ENCODE results near the gene EDEM2. TPM values are rescaled to one million over a fixed set of nuclear protein-coding genes. Genes with fewer than 3 reads are reported as not detected.
"Not testable (repeated sequence)": the region's sequence is repeated elsewhere in the genome, so short reads cannot be mapped to it uniquely, and the experiment has no call there.

EDEM2 gene, protein sequence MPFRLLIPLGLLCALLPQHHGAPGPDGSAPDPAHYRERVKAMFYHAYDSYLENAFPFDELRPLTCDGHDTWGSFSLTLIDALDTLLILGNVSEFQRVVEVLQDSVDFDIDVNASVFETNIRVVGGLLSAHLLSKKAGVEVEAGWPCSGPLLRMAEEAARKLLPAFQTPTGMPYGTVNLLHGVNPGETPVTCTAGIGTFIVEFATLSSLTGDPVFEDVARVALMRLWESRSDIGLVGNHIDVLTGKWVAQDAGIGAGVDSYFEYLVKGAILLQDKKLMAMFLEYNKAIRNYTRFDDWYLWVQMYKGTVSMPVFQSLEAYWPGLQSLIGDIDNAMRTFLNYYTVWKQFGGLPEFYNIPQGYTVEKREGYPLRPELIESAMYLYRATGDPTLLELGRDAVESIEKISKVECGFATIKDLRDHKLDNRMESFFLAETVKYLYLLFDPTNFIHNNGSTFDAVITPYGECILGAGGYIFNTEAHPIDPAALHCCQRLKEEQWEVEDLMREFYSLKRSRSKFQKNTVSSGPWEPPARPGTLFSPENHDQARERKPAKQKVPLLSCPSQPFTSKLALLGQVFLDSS
- polyA plus RNA-seq (ENCODE audit: insufficient read length in 4 of 4): 10 to 100 TPM; 16.1 to 18.7 (median 17.2) TPM

DNA sequence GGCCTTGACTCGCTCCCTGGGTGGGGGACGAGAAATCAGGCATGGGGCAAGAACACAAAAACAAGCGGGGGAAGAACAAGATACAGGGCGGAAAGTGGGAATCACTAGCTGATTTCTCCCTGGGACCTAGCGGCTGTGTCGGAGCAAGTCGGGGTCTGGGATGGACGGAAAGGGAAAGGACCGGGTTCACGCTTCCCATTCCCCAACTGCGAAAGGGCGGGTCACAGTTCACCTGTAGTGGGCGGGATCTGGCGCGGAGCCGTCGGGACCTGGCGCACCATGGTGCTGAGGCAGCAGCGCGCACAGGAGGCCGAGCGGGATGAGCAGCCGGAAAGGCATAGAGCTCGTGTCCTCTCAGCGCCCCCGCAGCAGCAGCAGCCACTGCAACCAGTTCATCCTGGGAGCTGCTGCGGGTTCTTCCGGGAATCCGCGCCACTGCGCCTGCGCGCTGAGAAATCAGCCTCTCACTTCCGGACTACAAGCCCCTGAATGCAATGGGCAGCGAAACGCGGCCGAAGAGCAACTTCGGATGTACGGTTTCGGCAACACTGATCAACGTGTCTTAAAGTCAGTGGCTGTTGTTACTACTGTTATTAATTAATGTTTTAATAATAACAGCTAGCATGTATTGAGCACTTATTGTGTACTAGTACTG, at the start of gene EDEM2:
TSS of gene EDEM2 (minus strand) at position 417 of the 655 bp plus-strand sequence. CDS start at position 339, 78 bp downstream.
- DNase-seq (ENCODE audit: low read depth in 4 of 4, low spot score in 3 of 4): peak; percentile 82 to 93 (median 88)

DNA sequence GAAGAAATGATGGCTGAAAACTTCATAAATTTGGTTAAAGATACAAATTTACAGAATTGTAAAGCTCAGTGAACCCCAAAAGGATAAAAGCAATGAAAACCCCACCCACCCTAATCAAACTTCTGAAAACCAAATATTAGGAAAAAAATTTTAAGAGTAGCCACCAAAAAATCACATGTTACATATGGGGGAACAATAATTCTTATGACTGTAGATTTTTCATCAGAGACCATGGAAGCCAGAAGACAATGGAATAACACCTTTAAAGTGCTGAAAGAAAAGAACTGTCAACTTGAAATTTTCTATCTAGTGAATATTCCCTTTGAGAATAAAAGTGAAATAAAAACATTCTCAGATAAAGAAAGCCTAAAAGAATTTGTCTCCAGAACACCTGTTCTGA, 49.2 kb upstream of the EDEM2 start:
- DNase-seq (ENCODE audit: low read depth in 4 of 4, low spot score in 3 of 4): no peak

DNA sequence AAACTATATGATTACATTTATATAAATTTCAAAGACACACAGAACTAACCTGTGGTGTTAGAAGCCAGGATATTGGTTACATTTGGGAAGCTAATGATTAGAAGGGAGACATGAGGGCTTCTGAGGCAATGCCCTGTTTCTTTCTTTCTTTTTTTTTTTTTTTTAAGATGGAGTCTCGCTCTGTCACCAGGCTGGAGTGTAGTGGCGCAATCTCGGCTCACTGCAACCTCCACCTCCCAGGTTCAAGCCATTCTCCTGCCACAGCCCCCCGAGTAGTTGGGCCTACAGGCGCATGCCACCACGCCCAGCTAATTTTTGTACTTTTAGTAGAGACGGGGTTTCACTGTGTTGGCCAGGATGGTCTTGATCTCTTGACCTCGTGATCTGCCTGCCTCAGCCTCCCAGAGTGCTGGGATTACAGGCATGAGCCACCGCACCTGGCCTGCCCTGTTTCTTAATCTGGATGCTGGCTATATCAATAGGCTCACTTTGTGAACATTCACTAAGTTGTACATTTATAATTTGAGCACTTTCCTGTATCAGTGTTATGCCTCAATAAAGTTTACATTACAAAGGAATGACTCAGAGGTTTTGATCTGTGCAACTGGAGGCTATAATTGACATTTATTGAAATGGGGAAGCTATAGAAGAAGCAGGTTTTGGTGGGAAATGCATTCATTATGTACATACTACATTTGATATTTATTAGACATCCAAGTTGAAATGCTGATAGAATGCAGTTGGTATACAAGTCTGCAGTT, 46.1 kb upstream of the EDEM2 start:
- DNase-seq (ENCODE audit: low read depth in 4 of 4, low spot score in 3 of 4): not testable (repeated sequence)

DNA sequence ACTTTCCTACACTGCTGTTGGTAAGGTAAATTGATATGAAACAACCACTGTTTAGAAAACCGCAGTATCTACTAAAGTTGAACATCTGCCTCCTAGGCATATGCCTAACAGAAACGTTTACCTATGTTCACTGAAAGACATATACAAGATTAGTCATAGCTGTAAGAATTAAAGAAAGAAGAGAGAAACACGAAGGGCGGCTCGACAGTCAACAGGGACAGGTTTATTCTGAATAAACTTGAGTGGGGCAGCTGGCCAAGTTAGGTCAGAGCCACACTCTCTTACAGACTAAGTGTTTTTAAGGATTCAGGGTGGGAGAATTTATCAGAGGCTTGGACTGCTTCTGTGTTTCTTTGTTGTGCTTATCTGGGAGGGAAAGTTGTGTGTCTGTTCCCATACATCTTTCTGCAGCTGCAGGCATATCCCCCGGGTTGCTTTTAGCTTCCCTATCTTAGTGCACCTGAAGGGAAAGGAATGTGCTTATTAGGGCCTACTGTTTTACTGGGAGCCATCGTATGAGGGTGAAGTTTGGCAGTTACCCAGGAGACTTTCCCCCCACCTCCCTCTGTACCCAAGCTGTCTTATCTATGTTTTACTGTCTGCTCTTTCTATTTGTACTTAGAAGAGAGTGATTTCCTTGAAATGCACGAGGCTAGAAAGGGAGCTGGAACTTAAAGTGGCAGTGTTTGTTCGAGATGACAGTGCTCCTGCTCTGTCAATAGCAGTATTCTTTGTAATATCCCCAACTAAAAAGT, 45.2 kb upstream of the EDEM2 start:
- DNase-seq (ENCODE audit: low read depth in 4 of 4, low spot score in 3 of 4): no peak

DNA sequence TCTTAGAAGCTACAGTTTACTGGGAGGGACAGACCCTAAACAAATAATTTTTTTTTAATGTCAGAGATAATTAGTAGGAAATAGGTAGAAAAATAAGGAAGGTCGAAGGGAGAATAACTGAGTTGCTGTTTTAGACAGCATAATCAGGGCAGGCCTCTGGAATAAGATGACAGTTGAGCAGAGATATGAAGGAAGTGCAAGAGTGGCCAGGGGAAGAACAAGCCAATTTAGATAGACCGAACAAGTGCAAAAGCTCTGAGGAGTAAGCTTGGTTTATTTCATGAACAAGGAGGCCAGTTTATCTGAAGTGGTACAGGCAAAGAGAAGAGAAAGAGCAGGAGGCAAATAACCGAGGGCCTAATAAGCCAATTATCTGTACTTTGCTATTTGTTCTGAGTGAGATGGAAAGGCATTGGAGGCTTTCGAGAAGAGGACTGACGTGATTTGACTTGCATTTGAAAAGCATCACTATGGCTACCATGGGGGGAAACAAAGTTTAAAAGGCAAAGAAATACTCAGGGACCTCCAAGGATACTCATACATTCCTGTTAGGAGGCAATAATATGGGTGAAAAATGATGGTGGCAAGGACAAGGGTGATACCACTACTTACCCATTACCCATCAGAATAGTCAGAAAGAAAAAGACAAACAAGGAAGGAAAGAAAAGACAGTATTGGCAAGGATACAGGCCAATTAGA, 44.4 kb upstream of the EDEM2 start:
- no peak for DNase-seq (ENCODE audit: low read depth in 4 of 4, low spot score in 3 of 4)

DNA sequence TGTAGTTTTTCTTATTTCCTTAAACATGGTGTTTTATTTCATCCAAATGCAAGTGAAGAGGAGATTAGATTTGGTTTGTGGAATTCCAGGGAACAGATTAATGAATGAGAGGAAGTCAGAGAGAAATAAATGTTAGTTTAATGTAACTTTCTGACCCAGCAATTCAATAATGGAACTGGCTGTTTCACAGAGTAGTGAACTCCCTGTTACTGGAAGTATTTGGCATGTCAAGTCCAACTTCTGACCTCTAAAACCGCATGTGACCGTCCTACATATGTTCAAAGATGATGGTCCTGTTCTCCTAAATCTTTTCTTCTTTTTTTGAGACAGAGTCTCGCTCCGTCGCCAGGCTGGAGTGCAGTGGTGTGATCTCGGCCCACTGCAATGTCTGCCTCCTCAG, 43.4 kb upstream of the EDEM2 start:
- no peak for DNase-seq (ENCODE audit: low read depth in 4 of 4, low spot score in 3 of 4)

DNA sequence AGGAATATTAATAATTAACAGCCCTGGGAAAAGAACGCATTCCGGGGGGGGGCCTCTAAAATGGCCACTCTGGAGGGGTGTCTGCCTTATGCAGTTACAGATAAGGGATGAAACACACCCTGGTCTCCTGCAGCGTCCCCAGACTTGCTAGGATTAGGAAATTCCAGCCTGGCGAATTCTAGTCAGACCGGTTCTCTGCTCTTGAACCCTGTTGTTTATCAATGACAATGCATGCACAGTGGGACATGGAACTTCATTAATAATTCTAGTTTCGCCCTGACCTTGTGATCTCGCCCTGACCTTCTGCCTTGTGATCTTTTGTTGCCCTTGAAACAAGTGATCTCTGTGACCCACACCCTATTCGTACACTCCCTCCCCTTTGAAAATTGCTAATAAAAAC, 42.1 kb upstream of the EDEM2 start:
- not testable (repeated sequence) for DNase-seq (ENCODE audit: low read depth in 4 of 4, low spot score in 3 of 4)

DNA sequence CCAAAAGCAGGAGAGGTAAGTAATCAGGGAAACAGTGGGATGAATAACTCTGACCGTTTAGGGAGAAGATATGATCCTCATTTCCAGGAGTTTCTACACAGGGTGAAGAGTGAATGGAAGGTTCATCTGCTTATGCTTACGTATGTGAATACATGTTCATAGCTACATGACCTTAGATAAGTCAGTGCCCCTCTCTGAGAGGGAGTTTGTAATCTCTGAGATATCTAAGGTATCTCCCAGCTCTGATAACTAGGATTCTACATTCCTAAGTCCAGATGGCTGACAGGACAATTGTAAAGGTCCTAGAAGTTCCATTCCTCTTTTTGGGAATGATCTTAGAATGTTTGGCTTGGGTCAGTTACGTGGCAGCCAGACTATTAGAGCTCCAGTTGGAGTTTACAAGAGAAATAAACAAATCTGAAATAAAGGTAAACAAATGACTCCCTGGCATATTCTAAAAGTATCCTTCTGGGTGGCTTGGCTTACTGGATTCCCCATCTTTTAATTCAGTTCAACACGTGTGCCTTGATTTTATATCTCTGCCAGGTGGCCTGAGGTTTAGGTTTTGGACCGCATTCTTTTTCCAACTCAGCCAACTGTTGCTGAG, 40.6 kb upstream of the EDEM2 start:
- DNase-seq (ENCODE audit: low read depth in 4 of 4, low spot score in 3 of 4): no peak

DNA sequence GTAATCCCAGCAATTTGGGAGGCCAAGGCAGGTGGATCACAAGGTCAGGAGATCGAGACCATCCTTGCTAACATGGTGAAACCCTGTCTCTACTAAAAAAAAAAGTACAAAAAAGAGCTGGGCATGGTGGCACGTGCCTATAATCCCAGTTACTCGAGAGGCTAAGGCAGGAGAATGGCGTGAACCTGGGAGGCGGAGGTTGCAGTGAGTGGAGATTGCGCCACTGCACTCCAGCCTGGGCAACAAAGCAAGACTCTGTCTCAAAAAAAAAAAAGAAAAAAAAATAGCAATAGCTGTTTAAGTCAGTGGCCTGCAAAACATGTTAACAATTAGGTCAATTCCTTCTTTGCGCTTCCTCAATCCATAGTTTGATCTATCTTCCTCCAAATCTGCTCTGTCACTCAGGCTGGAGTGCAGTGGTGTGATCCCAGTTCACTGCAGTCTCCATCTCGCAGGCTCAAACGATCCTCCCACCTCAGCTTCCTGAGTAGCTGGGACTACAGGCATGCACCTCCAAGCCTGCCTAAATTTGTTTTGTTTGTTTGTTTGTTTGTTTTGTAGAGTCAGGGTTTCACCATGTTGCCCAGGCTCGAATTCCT, 39.7 kb upstream of the EDEM2 start:
- not testable (repeated sequence) for DNase-seq (ENCODE audit: low read depth in 4 of 4, low spot score in 3 of 4)

DNA sequence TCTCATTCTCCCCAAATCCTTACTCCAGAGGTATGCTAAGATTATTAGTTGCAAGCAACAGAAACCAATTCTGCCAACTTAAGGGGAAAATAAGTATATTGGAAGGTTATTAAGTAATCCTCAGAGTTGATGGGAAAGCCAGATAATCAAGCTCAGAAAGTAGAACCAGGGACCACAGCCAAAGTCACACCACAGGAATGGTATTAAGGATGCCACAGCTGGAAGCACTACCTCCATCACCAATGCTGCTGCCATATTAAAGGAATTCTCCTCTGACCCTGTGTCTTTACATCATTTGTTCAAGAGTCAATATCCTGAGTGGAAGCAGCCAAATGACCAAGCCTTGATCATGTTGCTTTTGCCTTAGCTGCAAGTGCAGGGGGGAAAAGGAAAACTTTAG, 34.6 kb upstream of the EDEM2 start:
- DNase-seq (ENCODE audit: low read depth in 4 of 4, low spot score in 3 of 4): no peak

DNA sequence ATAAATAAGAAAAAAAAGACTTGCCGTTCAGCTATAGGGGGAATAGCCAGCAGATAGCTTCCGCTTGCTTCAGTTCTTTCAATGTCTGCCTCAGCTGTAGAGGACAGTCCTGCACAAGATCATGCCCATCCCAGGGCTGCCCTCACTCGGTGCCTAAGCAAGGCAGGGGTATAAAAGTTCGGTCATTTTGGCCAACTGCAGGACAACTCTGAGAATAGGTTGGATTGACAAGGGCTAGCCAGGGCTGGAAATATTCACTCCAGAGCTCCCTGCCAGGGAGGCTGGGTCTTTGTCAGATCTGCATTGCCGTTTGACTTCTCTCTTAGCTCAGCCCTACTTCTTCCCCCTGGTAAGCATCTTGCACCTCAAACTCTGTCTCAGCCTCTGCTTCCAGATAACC, 33.1 kb upstream of the EDEM2 start:
- no peak for DNase-seq (ENCODE audit: low read depth in 4 of 4, low spot score in 3 of 4)

DNA sequence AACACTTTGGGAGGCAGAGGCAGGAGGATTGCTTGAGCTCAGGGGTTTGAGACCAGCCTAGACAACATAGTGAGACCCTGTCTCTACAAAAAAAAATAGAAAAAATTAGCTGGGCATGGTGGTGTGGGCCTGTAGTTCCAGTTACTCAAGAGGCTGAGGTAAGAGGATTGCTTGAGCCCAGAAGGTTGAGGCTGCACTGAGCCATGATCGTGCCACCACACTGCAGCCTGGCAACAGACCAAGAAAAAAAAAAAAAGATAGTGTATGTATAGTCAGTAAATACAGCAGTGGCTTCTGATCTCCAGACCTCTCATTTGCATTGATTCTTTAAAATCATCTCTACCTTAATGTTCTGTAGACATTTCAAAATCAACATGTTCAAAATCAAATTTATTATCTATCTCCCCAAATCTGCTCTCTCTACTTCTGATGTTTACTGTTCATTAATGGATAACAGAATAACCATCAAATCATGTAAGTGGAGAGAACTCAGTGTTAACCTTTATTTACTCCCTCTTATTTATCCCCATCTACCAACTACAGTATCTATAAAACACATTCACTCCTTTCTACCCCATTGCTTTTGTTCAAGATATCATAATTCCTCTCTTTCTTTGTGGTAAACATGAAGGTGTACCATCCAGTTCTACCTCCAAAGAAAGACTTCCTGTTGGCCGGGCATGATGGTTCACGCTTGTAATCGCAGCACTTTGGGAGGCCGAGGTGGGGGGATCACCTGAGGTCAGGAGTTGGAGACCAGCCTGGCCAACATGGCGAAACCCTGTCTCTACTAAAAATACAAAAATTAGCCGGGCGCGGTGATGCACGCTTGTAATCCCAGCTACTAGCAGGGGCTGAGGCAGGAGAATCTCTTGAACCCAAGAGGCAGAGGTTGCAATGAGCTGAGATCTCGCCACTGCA, 32.4 kb upstream of the EDEM2 start:
- DNase-seq (ENCODE audit: low read depth in 4 of 4, low spot score in 3 of 4): no peak

DNA sequence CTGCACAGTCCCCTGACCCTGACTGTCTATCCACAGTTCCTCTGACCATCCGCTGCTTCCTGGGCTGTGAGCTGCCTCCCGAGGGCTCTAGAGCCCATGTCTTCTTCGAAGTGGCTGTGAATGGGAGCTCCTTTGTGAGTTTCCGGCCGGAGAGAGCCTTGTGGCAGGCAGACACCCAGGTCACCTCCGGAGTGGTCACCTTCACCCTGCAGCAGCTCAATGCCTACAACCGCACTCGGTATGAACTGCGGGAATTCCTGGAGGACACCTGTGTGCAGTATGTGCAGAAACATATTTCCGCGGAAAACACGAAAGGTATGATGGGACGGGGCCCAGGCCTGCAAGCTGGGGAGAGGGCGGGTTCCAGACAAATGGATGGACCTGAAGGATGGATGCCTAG, 29.0 kb upstream of the EDEM2 start:
- no peak for DNase-seq (ENCODE audit: low read depth in 4 of 4, low spot score in 3 of 4)

DNA sequence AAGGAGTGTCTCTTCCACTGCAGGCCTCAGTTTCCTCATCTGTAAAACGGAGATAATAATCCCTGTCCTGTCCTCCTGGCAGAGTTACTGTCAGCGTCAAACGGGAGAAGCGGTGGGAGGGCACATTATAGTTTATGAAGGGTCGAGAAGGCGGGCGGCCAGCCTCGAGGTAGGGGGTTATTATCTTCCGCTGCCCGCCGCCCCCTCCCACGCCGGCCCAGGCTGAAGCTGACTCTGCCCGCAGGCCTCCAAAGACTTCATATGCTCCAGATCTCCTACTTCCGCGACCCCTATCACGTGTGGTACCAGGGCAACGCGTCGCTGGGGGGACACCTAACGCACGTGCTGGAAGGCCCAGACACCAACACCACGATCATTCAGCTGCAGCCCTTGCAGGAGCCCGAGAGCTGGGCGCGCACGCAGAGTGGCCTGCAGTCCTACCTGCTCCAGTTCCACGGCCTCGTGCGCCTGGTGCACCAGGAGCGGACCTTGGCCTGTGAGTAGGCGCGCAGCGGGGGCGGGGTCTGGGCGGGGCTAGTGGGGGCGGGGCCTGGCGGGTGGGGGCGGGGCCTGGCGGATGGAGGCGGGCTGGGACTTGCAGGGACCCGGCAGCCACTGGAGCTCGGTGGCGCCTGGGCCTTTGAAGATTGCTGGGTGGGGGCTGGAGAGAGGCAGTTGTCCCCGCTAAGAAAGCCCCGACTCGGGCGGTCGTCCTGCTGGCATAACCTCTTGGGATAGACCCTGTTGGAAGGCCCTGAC, 27.5 kb upstream of the EDEM2 start:
- DNase-seq (ENCODE audit: low read depth in 4 of 4, low spot score in 3 of 4): no peak

DNA sequence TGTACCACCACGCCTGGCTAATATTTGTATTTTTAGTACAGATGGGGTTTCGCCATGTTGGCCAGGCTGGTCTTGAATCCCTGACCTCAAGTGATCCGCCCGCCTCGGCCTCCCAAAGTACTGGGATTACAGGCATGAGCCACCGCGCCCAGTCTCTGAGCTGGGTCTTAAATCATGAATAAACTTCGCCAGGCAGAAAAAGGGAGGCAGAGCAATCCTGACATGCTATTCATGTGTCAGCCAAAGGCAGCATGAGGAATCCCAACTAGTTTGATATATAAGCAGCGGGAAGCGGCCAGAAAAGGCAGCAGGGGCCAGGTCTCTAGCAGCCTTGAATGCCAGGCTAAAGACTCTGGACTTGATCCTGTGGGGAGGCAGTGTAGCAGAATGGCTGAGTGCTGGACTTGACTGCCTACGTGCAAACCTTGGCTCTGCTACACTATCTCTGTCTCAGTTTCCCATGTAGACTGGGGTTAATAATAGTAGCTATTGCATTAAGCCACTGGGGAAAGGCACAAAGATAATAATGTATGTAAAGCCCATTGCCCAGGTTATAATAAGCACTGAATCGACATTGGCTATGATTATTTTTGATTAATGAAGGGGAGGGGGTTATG, 26.5 kb upstream of the EDEM2 start:
- DNase-seq (ENCODE audit: low read depth in 4 of 4, low spot score in 3 of 4): no peak

DNA sequence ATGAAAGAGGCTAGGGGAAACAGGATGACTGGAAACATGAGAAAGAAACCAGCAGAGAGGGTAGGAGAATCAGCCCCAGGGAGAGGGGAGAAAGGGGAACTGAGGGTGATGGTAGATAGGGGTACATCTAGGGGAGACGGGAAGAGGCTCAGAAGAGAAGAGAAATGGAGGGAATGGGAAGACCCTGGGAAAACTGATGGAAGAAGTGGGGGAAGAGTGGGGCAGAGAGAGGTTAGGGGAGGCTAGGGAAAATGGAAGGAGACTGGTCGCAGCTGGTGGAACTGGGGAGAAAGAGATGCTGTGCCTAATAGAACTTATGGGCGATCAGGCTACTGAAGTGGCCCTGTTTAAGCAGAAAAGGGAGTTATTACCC, 25.3 kb upstream of the EDEM2 start:
- DNase-seq (ENCODE audit: low read depth in 4 of 4, low spot score in 3 of 4): no peak
